ENCODE results near the gene IP6K1.

Gene IP6K1

DNA sequence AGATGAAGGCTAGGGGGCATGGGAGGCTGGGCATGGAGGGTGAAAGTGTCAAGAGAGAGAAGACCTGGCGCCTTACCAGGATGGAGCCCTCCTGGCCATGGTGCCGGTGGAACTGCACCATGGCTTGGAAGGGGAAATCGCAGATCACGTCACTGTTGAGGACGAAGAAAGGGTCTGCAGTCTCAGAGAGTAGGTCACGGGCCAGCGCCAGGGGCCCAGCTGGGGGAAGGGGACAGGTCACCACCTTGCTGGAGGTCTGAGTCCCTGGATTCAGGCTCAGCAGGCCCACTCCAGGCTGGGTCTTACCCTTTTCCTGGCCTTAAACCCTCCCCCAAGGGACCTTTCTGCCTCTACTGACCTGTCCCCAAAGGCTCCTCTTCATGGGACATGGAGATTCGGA, 63.4 kb downstream of the IP6K1 start:
- DNase-seq = no peak

GRCh38 chr3:49721896-49722781, 64.2 kb downstream of the IP6K1 start:
- DNase-seq = no peak

GRCh38 chr3:49721596-49721895, 64.8 kb downstream of the IP6K1 start:
- no peak for DNase-seq

DNA sequence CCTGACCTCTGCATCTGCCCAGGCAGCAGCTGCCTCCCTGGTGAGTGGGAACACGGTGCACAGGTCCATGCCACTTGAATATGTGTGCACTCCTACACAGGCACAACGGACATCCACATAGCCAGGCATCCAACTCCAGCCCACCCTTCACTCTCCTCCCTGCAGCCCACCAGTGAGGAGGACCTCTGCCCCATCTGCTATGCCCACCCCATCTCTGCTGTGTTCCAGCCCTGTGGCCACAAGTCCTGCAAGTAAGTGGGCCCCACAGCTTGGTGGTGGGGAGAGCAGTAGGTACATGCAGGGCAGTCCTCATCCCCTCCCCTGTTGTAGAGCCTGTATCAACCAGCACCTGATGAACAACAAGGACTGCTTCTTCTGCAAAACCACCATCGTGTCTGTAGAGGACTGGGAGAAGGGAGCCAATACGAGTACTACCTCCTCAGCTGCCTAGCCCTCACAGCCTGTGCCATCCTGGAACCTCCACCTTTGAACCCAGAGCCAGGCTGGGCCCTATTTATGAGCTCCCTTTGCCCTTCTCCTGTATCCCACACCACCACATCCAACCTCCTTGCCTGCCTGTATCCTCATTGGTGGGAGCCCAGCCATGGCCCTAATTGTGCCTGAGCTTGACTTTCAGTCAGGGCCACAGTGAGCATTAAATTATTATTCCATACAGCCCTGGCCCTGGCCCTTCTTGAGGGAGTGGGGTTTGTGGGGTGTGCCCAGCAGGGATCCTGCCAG, 65.3 kb downstream of the IP6K1 start:
- no peak for DNase-seq

GRCh38 chr3:49719214-49719884, 67.0 kb downstream of the IP6K1 start, which contains the start of gene AMIGO3:
AMIGO3 (minus strand) TSS chr3:49719684; CDS start chr3:49719465, 219 bp downstream.
- peak; percentile 97 for DNase-seq

- no peak for DNase-seq
These were observed 67.5 kb downstream of the IP6K1 start for GRCh38 chr3:49718858-49719213.

DNA sequence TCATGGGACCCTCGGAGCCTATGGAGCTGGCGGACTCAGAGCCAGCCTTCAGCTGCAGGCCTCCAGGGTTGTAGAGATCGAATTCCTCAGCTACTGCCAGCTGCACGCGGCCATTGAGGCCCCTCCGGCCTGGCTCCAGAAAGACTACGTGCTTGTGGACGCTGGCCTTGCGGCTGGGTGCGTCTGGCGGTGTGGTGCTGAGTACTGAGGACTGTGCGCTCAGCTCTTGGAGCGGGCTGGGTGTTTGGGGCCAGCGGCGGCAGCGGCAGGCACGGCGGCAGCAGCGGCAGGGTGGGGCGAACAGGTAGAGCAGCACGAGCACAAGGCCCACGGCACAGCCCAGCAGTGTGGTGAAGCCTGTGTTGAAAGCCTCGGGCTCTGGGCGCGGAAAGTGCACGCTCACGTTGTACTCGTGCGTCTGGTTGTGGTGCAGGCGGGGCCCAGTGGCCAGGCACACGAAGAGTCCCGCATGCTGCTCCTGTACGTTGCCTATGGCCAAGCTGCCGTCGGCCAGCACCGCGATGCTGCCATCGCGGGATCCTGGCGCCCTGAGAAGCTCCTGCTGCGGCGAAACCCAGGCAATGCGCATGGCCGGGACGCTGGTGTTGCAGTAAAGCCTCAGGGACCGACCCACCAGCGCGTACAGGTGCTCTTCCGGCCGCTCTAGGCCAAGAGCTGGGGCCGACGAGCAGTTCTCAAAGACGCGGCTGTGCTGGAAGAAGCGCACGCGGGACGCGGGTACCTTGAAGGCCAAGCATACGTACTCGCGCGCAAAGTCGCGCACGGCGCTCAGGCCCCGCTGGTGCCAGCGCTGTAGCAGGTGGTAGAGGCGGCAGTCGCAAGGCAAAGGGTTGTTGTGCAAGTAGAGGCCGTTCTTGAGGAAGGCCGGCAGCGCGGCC, 68.1 kb downstream of the IP6K1 start:
- no peak for DNase-seq

- no peak for DNase-seq
These were observed 69.0 kb downstream of the IP6K1 start for GRCh38 chr3:49717211-49717958.

GRCh38 chr3:49716691-49717210, 69.6 kb downstream of the IP6K1 start:
- DNase-seq = no peak

- DNase-seq = no peak
These were observed 70.2 kb downstream of the IP6K1 start for GRCh38 chr3:49716169-49716568.

DNA sequence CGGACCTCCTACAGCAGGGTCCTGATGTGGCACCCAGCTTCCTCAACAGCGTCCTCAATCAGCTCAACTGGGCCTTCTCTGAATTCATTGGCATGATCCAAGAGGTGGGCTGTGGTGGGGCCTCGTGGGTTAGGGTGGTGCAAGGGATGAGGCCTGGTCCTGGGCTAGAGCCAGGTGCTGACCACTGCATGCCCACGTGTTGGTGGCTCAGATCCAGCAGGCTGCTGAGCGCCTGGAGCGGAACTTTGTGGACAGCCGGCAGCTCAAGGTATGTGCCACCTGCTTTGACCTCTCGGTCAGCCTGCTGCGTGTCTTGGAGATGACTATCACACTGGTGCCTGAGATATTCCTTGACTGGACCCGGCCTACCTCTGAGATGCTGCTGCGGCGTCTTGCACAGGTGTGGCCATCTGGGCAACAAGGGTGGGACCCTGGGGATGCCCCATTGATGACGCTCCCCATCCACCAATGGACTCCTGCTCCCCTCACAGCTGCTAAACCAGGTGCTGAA, 70.7 kb downstream of the IP6K1 start:
- DNase-seq = no peak

- DNase-seq = no peak
These were observed 71.4 kb downstream of the IP6K1 start for GRCh38 chr3:49714728-49715550.

DNA sequence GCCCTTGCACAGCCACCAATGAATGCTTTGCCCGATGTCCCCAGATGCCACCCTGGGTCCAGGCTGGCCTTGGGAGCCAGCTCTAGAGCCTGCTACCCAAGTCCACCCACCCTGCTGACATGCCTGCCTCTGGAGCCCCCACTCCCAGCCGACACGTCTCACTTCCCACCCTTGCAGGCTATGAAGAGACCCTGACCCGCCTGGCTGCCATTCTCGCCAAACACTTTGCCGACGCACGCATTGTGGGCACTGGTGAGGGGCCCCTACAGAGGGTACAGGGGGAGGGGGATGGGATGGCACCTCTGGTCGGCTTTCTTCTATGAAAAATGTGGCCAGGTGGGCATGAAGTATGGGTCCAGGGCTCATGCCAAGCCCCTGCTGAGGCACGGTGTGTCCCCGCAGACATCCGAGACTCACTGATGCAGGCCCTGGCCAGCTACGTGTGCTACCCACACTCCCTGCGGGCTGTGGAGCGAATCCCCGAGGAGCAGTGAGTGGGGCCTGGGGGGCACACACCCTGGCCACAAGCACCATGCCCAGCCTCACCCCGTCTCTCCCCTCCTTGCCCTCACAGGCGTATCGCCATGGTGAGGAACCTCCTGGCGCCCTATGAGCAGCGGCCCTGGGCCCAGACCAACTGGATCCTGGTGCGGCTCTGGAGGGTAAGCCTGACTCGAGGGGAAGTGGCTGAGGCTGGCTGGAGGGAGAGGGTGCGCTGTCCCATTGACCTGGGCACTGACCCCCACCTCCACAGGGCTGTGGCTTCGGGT, 72.8 kb downstream of the IP6K1 start:
- no peak for DNase-seq

GRCh38 chr3:49712631-49713317, 73.6 kb downstream of the IP6K1 start:
- DNase-seq = no peak

DNA sequence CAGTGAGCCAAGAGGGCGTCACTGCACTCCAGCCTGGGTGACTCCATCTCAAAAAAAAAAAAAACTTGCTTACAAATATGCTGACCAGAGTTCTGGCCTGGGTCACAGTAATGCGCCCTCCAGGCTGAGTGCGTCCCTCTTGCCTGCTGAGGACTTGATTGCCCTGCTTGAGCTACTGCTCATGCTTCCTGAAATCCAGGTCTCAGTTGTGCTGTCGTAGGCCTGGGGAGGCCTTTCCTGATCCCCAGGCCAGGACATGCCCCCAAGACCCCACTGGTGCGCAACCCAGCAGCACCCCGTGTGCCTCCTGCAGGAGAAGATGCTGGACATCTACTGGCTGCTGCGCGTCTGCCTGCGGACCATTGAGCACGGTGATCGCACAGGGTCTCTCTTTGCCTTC, 74.2 kb downstream of the IP6K1 start:
- no peak for DNase-seq

DNA sequence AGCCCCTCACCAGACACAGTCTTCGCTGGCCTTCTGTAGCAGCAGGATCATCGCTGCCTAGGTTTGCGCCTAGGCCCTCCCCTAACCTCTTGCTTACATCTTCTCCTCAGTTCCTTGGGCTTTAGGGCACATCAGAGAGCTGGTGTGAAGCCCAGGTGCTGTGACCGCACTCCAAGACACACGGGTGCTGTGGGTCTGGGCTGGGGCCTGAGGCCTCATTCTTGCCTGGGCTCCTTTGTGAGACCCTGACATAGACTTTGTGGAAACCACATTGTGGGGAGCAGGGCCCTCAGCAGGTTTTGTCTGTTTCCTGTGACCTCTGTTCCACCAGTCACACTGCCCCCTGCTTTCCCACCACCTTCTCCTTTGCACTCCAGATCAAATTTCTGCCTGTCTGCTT, 74.9 kb downstream of the IP6K1 start:
- no peak for DNase-seq

DNA sequence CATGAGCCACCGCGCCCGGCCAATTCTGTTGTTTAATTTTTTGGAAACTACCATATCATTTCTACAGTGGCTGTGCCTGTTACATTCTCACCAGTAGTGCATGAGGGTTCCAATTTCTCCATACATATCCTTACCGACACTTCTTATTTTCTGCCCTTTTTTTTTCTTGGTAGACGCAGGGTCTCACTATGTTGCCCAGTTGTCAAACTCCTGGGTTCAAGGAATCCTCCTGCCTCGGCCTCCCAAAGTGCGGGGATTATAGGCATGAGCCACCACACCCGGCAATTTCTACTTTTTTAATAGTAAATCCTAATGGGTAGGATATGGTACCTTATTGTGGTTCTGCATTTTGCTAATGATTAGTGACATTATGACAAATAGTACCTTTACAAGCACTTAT, 76.5 kb downstream of the IP6K1 start:
- DNase-seq = no peak

DNA sequence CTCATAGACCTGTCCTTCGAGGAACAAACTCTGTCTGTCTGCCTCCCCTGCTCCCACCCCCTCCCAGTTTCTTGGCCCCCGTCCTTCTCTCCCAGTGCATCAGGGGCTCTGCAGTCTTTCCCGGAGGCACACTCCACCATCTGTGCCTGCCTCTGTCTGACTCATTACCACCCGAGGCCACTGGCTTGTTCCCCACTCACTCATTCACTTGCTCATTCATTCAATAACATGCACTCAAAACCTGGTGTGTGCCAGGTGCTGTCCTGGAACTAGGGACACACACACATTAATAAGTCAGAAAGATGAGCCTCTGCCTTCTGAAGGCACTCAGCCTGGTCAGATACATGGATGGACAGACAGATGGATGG, 79.2 kb downstream of the IP6K1 start:
- no peak for DNase-seq

DNA sequence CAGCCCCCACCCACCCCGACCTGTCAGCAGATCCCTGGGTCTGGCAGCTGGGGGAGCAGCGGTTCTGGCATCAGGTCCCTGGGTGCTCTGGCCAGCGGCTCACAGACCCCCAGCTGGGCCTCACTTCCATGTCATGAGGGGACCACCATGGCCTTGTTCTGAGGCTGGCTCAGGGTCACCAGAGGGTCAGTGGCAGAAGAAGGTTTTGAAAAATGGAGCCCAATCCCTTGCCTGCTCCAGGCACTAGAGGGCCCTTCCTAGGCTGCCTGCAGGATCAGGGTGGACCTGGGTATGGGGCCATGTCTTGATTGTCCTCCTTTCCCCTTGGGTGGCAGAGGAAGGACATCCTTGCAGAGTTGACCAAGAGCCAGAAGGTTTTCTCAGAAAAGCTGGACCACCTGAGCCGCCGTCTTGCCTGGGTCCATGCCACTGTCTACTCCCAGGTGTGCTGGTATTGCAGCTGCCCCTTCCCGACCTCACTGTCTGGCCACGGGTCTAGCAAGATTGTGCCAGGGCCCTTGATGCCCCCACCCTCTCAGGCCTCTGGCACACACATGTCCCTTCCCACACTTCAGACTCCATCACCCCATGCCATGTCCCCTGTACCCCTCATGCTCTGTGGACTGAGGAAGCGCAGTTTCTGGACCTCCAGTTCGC, 79.8 kb downstream of the IP6K1 start:
- no peak for DNase-seq

Data from midbrain (tissue), 1 donor.